GM10847 (cell line): ENCODE measurements around the gene MS4A18.

Source experiments
- POLR2A ChIP-seq: IDR thresholded peaks from 2 replicates; pipeline ENCODE4 v1.6.1; 2011; ENCODE audit not compliant: insufficient read length; ENCODE audit errors: extremely low read depth

The MS4A18 gene

GRCh38 chr11:60720460-60720859, 4.1 kb upstream of the MS4A18 start:
- no peak for TF ChIP-seq POLR2A

- no peak for TF ChIP-seq POLR2A
These were observed 1.1 kb downstream of the MS4A18 start for GRCh38 chr11:60725592-60725991.

GRCh38 chr11:60731586-60731985, 7.1 kb downstream of the MS4A18 start:
- TF ChIP-seq POLR2A, result no peak

- TF ChIP-seq POLR2A, result no peak
These were observed 9.8 kb downstream of the MS4A18 start for GRCh38 chr11:60734279-60734678.

GRCh38 chr11:60739114-60739513, 14.6 kb downstream of the MS4A18 start:
- no peak for TF ChIP-seq POLR2A

- no peak for TF ChIP-seq POLR2A
These were observed 16.1 kb downstream of the MS4A18 start for GRCh38 chr11:60740573-60740972.

- no peak for TF ChIP-seq POLR2A
These were observed 16.9 kb downstream of the MS4A18 start for GRCh38 chr11:60741421-60741820.

- TF ChIP-seq POLR2A, result no peak
These were observed 18.5 kb downstream of the MS4A18 start for GRCh38 chr11:60743058-60743457.

GRCh38 chr11:60744114-60744513, 19.6 kb downstream of the MS4A18 start:
- no peak for TF ChIP-seq POLR2A

GRCh38 chr11:60747359-60747873, 22.9 kb downstream of the MS4A18 start:
- TF ChIP-seq POLR2A, result no peak

GRCh38 chr11:60748225-60748624, 23.7 kb downstream of the MS4A18 start:
- no peak for TF ChIP-seq POLR2A

- no peak for TF ChIP-seq POLR2A
These were observed 24.3 kb downstream of the MS4A18 start for GRCh38 chr11:60748821-60749220.

- no peak for TF ChIP-seq POLR2A
These were observed 26.4 kb downstream of the MS4A18 start for GRCh38 chr11:60750911-60751310.

GRCh38 chr11:60753309-60753708, 28.8 kb downstream of the MS4A18 start:
- no peak for TF ChIP-seq POLR2A

- no peak for TF ChIP-seq POLR2A
These were observed 30.4 kb downstream of the MS4A18 start for GRCh38 chr11:60754887-60755286.

GRCh38 chr11:60756307-60757032, 31.9 kb downstream of the MS4A18 start, which contains the start of gene MS4A15:
Gene MS4A15, plus strand, starts transcription at chr11:60756867. Its CDS starts 6,867 bp downstream, at chr11:60763734.
- TF ChIP-seq POLR2A, result no peak
